Type B pancreatic cell (in vitro differentiated cells): Measurements from ENCODE around the gene EEA1. TPM values are rescaled to one million over a fixed set of nuclear protein-coding genes. Genes with fewer than 3 reads are reported as not detected.

ENCODE experiments used
- DNase-seq: peaks from one replicate; pipeline ENCODE4 v3.0.0; 2021; ENCODE audit warnings: mixed read lengths; ENCODE audit not compliant: unreplicated experiment; ENCODE audit errors: extremely low spot score
- H3K27ac Mint-ChIP-seq: 2 replicates; pipeline ENCODE4 v1.8.0; 2021; ENCODE audit warnings: mild to moderate bottlenecking, mixed read lengths
- H3K27me3 Mint-ChIP-seq: 2 replicates; pipeline ENCODE4 v1.8.0; 2021; ENCODE audit warnings: mixed read lengths
- H3K36me3 Mint-ChIP-seq: 2 replicates; pipeline ENCODE4 v1.8.0; 2021; ENCODE audit warnings: mixed read lengths
- H3K4me1 Mint-ChIP-seq: one replicate; pipeline ENCODE4 v1.8.0; 2021; ENCODE audit warnings: mixed read lengths; ENCODE audit not compliant: unreplicated experiment
- H3K4me3 Mint-ChIP-seq: 2 replicates; pipeline ENCODE4 v1.8.0; 2021; ENCODE audit warnings: mild to moderate bottlenecking, mixed read lengths
- H3K9me3 Mint-ChIP-seq: 2 replicates; pipeline ENCODE4 v1.8.0; 2021; ENCODE audit warnings: mixed read lengths
- total RNA-seq: library from RNA; stranded (reverse); gene quantifications from 2 replicates; pipeline ENCODE4 v1.2.1, GENCODE V29; 2021; ENCODE audit warnings: low replicate concordance
- TF ChIP-seq, protein P1 (sequence below): fragments of 200-600 bp; sonication (generic); conservative IDR thresholded peaks from 2 replicates; pipeline ENCODE4 v1.5.0; 2021; ENCODE audit warnings: antibody characterized with exemption, mild to moderate bottlenecking

The EEA1 gene
- total RNA-seq, 1 donor from 2014 or later = 24.6 TPM

GRCh38 chr12:92726850-92727249, 202.2 kb downstream of the EEA1 start:
- TF ChIP-seq, protein P1, sequence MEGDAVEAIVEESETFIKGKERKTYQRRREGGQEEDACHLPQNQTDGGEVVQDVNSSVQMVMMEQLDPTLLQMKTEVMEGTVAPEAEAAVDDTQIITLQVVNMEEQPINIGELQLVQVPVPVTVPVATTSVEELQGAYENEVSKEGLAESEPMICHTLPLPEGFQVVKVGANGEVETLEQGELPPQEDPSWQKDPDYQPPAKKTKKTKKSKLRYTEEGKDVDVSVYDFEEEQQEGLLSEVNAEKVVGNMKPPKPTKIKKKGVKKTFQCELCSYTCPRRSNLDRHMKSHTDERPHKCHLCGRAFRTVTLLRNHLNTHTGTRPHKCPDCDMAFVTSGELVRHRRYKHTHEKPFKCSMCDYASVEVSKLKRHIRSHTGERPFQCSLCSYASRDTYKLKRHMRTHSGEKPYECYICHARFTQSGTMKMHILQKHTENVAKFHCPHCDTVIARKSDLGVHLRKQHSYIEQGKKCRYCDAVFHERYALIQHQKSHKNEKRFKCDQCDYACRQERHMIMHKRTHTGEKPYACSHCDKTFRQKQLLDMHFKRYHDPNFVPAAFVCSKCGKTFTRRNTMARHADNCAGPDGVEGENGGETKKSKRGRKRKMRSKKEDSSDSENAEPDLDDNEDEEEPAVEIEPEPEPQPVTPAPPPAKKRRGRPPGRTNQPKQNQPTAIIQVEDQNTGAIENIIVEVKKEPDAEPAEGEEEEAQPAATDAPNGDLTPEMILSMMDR = no peak
- H3K27me3 Mint-ChIP-seq = no peaks in the 10 kb centered on the region
- H3K9me3 Mint-ChIP-seq = peaks cover 10% of the 10 kb centered on the region
- no peak overlapping the region for H3K27ac Mint-ChIP-seq
- H3K36me3 Mint-ChIP-seq = no peaks in the 10 kb centered on the region
- no peaks in the 10 kb centered on the region for H3K4me1 Mint-ChIP-seq
- no peak for DNase-seq
- H3K4me3 Mint-ChIP-seq = no peak overlapping the region

GRCh38 chr12:92722897-92723296, 206.2 kb downstream of the EEA1 start:
- DNase-seq = no peak
- H3K36me3 Mint-ChIP-seq = no peaks in the 10 kb centered on the region
- H3K9me3 Mint-ChIP-seq = peaks cover 10% of the 10 kb centered on the region
- no peaks in the 10 kb centered on the region for H3K27me3 Mint-ChIP-seq
- H3K27ac Mint-ChIP-seq = no peak overlapping the region
- H3K4me3 Mint-ChIP-seq = no peak overlapping the region
- no peaks in the 10 kb centered on the region for H3K4me1 Mint-ChIP-seq
- TF ChIP-seq, protein P1 = no peak

DNA sequence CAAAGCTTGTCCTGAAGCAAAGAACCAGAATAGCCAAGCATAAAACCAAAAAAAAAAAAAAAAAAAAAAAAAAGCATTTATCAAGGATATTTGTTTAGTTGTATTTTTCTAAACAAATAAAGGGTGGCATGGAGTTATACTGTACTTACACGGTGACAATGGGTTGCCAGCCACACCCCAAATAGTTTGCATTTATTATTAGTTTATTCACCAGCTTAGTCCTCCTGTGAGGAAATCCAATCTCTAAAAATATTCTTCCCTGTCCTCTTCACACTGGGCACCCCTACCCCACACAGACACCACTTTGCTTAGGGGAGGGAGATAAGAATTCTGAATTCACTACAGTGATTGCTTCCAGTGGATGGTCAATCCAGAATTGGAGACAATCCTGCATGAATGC, 207.4 kb downstream of the EEA1 start:
- Mint-ChIP-seq H3K27me3 (no peaks in the 10 kb centered on the region), H3K4me1 (no peaks in the 10 kb centered on the region), H3K36me3 (no peaks in the 10 kb centered on the region), H3K9me3 (peaks cover 10% of the 10 kb centered on the region), H3K4me3 (no peak overlapping the region), H3K27ac (no peak overlapping the region)
- TF ChIP-seq, protein P1 = no peak
- DNase-seq = no peak

DNA sequence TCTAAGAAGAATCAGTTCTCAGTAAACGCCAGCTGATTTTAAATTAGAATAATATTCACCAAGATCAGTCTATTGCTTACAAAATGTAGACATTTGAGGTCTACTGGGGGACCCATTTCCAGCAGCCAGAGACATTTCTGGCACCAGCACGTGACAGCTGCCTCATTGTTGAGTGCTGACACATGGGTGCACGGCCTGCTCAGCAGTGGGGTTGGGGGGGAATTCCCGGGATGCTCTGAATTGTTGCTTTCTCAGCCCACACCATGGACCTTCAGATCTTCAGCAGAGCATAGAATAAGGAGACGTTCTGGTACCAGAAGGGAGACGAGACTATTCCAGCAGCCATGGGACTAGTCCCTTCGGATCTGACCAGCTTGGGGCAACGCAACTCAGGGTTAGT, 208.0 kb downstream of the EEA1 start:
- Mint-ChIP-seq H3K27ac (no peak overlapping the region), H3K36me3 (no peaks in the 10 kb centered on the region), H3K27me3 (no peaks in the 10 kb centered on the region), H3K9me3 (peaks cover 10% of the 10 kb centered on the region), H3K4me1 (no peaks in the 10 kb centered on the region), H3K4me3 (no peak overlapping the region)
- DNase-seq = no peak
- TF ChIP-seq, protein P1 = no peak

Other genes with a start within 250 kb of the EEA1 start
- 0.17 TPM in 1 of 2 replicates, not detected in the other for gene PLEKHG7, start 226.3 kb downstream of the EEA1 start, total RNA-seq